Osteocyte (in vitro differentiated cells): ENCODE results near the gene ESPN. TPM values are rescaled to one million over a fixed set of nuclear protein-coding genes. Genes with fewer than 3 reads are reported as not detected.

Experiments used
- DNase-seq: peaks from one replicate; pipeline ENCODE4 v3.0.0; 2021; ENCODE audit warnings: mixed read lengths; ENCODE audit not compliant: unreplicated experiment; ENCODE audit errors: extremely low spot score
- H3K27ac Mint-ChIP-seq: one replicate; pipeline ENCODE4 v1.8.0; 2021; ENCODE audit warnings: mild to moderate bottlenecking, mixed read lengths; ENCODE audit not compliant: unreplicated experiment
- H3K27me3 Mint-ChIP-seq: one replicate; pipeline ENCODE4 v1.8.0; 2021; ENCODE audit warnings: mixed read lengths; ENCODE audit not compliant: unreplicated experiment
- H3K36me3 Mint-ChIP-seq: one replicate; pipeline ENCODE4 v1.8.0; 2021; ENCODE audit warnings: mixed read lengths; ENCODE audit not compliant: unreplicated experiment
- H3K4me1 Mint-ChIP-seq: one replicate; pipeline ENCODE4 v1.8.0; 2021; ENCODE audit warnings: mixed read lengths; ENCODE audit not compliant: unreplicated experiment
- H3K4me3 Mint-ChIP-seq: one replicate; pipeline ENCODE4 v1.8.0; 2021; ENCODE audit warnings: mild to moderate bottlenecking, moderate library complexity, mixed read lengths; ENCODE audit not compliant: unreplicated experiment
- H3K9me3 Mint-ChIP-seq: one replicate; pipeline ENCODE4 v1.8.0; 2021; ENCODE audit warnings: mixed read lengths; ENCODE audit not compliant: unreplicated experiment
- CTCF ChIP-seq: fragments of 200-600 bp; sonication (generic); IDR thresholded peaks from 2 replicates; pipeline ENCODE4 v1.5.0; 2021; ENCODE audit warnings: antibody characterized with exemption, mild to moderate bottlenecking, moderate library complexity
- total RNA-seq: library from RNA; stranded (reverse); gene quantifications from 2 replicates; pipeline ENCODE4 v1.2.1, GENCODE V29; 2021

The ESPN gene
- total RNA-seq, 1 donor from 2014 or later, result not detected

GRCh38 chr1:6419397-6419803 lies 5.2 kb upstream of the ESPN start:
- Mint-ChIP-seq H3K9me3 (no peaks in the 10 kb centered on the region), H3K36me3 (no peaks in the 10 kb centered on the region), H3K27ac (no peak overlapping the region), H3K4me3 (no peak overlapping the region), H3K4me1 (peaks cover 27% of the 10 kb centered on the region), H3K27me3 (peaks cover 68% of the 10 kb centered on the region)
- no peak for TF ChIP-seq CTCF
- DNase-seq, result no peak

GRCh38 chr1:6419804-6420453 lies 4.6 kb upstream of the ESPN start, which contains the start of gene HES2:
Gene HES2, minus strand, starts transcription at chr1:6419919. Its CDS starts 99 bp downstream, at chr1:6419820.
- no peak for TF ChIP-seq CTCF
- no peak for DNase-seq
- Mint-ChIP-seq H3K4me3 (peak within 1 kb of the TSS; percentile 22), H3K4me1 (peaks cover 22% of the 10 kb centered on the region), H3K36me3 (no peaks in the 10 kb centered on the region), H3K27ac (no peak within 1 kb of the TSS), H3K27me3 (peaks cover 64% of the 10 kb centered on the region), H3K9me3 (no peaks in the 10 kb centered on the region)

GRCh38 chr1:6420454-6421042 lies 4.0 kb upstream of the ESPN start:
- no peaks in the 10 kb centered on the region for H3K9me3 Mint-ChIP-seq
- H3K36me3 Mint-ChIP-seq, result no peaks in the 10 kb centered on the region
- no peak overlapping the region for H3K27ac Mint-ChIP-seq
- peaks cover 17% of the 10 kb centered on the region for H3K4me1 Mint-ChIP-seq
- DNase-seq, result no peak
- TF ChIP-seq CTCF, result no peak
- H3K4me3 Mint-ChIP-seq, result no peak overlapping the region
- peaks cover 60% of the 10 kb centered on the region for H3K27me3 Mint-ChIP-seq

- Mint-ChIP-seq H3K4me1 (peaks cover 16% of the 10 kb centered on the region), H3K36me3 (no peaks in the 10 kb centered on the region), H3K4me3 (no peak overlapping the region), H3K9me3 (no peaks in the 10 kb centered on the region), H3K27ac (no peak overlapping the region), H3K27me3 (peaks cover 53% of the 10 kb centered on the region)
- TF ChIP-seq CTCF, result no peak
- DNase-seq, result no peak
Measured at GRCh38 chr1:6421266-6421665, 3.3 kb upstream of the ESPN start.

GRCh38 chr1:6423321-6423999 lies 1.1 kb upstream of the ESPN start:
- H3K9me3 Mint-ChIP-seq, result no peaks in the 10 kb centered on the region
- peak; percentile 73 for TF ChIP-seq CTCF
- no peak overlapping the region for H3K27ac Mint-ChIP-seq
- H3K36me3 Mint-ChIP-seq, result no peaks in the 10 kb centered on the region
- H3K27me3 Mint-ChIP-seq, result peaks cover 39% of the 10 kb centered on the region
- no peak overlapping the region for H3K4me3 Mint-ChIP-seq
- peaks cover 16% of the 10 kb centered on the region for H3K4me1 Mint-ChIP-seq
- DNase-seq, result no peak
